Measurements from ENCODE around the gene KHK.
A peak's percentile ranks its signal among the peaks of the same experiment; 100 is the strongest.

Gene KHK

DNA sequence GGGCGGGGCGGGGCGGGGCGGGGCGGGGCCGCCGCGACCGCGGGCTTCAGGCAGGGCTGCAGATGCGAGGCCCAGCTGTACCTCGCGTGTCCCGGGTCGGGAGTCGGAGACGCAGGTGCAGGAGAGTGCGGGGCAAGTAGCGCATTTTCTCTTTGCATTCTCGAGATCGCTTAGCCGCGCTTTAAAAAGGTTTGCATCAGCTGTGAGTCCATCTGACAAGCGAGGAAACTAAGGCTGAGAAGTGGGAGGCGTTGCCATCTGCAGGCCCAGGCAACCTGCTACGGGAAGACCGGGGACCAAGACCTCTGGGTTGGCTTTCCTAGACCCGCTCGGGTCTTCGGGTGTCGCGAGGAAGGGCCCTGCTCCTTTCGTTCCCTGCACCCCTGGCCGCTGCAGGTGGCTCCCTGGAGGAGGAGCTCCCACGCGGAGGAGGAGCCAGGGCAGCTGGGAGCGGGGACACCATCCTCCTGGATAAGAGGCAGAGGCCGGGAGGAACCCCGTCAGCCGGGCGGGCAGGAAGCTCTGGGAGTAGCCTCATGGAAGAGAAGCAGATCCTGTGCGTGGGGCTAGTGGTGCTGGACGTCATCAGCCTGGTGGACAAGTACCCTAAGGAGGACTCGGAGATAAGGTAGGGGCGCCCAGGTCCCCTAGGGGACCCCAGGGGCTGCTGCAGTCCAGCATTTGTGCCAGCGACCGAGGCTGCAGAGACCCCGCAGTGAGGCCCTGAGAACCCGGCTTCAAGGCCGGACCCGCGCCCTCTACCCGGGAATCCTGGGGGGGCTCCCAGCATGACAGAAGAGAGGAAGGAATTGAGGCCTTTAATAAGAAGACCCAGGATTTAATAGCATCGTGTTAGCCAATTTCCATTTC, at the start of gene KHK:
TSS of gene KHK (plus strand) at position 49 of the 870 bp plus-strand sequence. CDS start at position 537, 488 bp downstream.
- peak; percentile 17 for DNase-seq

DNA sequence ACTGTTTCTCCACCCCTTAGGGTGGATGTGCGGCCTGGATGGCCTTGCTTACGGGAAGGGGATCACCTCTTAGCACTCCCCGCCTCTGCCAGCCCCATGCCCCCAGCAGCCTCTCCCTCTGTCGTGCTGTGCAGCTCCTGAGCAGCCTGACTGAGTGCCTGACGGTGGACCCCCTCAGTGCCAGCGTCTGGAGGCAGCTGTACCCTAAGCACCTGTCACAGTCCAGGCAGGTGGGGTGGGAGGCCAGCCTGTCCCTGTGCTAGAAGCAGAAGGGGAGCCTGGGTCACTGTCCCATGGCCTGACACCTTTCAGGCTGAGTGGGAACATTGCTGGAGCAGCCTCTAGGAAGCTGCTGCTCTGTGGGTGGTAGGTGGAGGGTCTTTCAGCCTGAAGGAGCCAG, 48.6 kb upstream of the KHK start:
- no peak for DNase-seq

DNA sequence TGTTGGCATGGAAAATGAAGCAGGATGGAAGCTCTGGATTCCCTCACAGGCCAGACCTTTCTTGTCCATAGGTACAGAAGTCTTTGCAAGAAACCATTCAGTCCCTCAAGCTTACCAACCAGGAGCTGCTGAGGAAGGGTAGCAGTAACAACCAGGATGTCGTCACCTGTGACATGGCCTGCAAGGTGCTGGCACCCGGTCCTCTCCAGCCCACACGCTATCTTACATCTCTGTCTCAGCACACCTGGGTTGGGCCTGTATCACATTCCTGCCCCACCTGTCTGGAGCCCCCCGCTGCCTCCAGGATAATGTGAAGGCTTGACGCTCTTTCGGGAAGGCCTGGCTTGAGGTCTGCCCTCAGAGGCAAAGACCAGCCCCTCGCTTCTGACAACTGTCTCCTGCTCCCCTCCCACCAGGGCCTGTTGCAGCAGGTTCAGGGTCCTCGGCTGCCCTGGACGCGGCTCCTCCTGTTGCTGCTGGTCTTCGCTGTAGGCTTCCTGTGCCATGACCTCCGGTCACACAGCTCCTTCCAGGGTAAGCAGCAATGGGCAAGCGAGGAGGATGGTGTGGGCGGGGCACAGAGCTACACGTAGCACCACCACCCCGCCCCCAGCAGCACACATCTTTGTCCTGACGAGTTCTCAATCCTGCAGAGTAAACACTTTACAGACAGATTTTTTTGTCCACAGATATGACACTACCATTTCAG, 47.8 kb upstream of the KHK start:
- no peak for DNase-seq

DNA sequence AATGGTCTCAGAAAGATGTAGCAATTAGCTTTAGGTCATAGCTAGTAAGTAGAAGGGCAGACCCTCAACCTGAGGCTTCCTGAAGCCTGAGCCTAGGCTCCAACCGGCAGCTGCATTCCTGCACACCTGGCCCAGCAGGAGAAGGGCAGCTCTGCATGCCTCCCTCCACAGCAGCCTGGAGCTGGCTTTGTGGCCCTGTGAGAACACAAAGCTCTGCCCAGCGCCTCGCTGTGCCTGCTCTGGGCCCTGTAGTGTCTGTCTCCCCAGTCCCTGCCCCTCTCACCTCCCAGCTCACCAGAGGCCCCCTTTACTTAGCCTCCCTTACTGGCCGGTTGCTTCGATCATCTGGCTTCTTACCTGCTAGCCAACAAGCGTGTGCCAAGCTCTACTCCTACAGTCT, 47.1 kb upstream of the KHK start:
- DNase-seq, result no peak

DNA sequence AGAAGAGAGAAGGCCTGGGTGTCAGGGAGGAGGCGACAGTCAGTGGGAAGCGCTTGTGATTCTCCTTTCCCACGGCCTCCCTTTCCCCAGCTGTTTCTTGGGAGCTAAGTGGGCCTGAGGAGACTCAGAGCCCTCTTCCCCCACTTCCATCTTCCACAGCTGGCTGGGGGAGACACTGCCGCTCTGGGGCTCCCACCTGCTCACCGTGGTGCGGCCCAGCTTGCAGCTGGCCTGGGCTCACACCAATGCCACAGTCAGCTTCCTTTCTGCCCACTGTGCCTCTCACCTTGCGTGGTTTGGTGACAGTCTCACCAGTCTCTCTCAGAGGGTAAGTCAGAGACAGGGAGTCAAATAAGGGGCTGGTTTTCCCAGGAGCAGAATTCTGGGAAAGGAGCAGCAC, 46.7 kb upstream of the KHK start:
- no peak for DNase-seq

DNA sequence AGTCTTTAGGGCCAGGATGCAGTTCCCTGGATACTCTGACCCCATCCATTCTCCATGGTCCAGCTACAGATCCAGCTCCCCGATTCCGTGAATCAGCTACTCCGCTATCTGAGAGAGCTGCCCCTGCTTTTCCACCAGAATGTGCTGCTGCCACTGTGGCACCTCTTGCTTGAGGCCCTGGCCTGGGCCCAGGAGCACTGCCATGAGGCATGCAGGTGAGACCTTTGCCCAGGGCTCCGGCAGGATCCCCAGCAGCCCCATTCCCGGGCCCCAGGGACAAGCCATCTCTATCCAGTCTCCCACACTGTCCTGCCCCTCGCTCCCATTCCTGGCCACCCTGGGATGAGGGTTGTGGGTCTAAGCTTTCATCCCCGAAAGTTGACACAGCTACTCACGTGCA, 46.3 kb upstream of the KHK start:
- DNase-seq, result no peak

DNA sequence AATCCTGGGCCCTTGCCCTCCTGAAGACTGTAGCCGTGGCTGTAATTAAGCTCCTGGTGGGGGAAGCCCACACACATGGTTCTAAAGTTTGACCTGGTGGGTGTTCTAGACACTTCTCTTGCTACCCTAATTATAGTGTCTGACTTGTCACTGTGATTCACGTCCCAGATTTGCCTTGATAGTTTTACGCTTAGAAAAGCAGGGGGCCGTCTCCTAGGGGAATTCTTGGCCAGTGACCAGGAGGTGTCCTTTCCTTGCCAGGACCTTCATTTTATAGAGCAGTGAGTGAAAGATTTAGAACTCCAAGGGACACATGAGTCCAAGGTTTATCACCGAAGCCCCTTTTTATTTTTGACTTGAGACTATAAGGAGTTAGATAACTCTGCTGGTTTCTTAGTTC, 44.8 kb upstream of the KHK start:
- DNase-seq, result no peak

DNA sequence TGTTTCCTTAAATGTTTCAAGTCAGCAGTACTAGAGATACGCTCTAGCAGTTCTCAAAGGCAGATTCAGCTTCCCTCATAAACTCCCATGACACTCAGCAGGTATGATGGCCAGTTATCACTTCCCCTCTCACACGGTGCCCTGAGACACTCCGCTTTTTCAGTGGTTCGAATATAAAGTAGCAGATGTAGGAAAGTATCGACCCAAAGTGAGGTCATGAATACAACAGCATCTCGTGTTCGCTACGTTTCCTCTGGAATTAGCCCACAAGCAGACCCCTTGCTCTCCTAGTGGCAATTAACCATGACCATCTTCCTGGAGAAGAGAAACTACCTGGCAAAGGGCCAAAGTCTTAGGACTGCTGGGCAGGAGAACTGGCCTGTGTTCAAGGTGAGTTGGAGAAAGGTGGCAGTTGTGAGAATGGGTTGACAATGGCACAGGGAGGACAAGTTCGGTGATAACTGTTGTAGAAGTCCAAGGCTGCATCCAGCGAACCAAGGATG, 44.4 kb upstream of the KHK start:
- no peak for DNase-seq

DNA sequence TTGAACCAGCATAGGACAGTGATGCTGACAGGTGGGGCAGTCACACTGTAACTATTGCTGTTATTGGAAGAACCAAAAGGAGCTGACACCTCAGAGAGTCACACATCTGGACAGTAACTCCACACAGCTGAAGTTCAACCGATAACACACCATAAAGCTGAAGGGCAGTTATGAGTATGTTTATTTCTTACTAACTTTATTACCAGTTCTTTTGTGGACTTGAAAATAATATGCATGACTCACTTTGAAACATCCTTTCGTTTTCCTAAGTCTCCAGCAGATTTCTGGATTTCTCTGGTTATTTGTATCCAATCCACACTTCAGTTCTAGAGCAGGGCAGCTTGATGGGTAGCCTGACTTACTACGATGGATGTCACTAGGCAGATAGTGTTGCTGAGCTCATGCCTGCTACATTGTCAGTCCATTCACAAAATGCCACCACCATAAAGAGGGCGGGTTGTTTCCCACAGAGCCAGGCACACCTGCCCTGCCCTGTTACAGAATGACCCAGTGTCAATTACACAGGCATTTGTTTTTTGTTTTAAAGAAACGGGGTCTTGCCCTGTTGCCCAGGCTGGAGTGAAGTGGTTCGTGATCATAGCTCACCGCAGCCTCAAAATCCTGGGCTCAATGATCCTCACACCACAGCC, 43.5 kb upstream of the KHK start:
- DNase-seq, result no peak

DNA sequence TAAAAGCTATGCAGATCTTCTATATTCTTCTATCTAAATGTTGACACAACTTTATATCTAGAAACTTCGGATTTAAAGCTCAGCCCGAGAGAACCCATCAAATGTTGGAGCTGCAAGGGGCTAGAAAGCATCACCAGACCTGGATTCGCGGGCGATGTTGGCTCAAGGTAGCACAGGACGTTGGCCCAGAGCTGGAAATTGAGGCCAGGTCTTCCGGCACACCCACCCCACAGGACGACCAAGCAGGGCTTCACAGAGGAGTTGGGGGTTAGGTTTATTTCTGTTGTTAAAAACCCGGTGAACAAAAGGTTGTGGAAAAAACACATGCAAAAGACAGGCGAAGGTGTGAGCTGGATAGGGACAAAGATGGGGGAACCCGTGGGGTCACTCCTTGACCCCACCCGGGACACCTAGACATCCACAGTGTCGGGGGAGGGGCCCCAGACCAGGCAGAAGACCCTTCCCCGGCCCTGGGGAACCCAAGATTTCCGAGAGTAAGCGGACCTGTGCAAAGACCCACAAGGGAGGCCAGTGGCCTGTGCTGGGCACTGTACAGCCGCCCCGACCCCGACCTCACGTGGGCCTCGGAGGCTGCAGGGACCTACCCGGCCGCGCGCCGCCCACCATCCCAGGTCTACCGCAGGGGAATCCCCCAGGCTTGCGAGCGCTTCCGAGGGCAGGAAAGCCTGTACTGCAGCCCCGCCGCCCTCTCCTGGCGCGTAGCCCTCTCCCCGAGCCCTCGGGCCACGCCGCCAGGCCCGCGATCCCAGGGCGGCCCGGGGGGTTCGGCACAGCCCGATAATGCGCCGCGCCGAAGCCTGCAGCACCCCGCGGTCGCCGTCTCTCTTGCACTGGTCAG, 36.9 kb upstream of the KHK start:
- DNase-seq, result peak; percentile 70

DNA sequence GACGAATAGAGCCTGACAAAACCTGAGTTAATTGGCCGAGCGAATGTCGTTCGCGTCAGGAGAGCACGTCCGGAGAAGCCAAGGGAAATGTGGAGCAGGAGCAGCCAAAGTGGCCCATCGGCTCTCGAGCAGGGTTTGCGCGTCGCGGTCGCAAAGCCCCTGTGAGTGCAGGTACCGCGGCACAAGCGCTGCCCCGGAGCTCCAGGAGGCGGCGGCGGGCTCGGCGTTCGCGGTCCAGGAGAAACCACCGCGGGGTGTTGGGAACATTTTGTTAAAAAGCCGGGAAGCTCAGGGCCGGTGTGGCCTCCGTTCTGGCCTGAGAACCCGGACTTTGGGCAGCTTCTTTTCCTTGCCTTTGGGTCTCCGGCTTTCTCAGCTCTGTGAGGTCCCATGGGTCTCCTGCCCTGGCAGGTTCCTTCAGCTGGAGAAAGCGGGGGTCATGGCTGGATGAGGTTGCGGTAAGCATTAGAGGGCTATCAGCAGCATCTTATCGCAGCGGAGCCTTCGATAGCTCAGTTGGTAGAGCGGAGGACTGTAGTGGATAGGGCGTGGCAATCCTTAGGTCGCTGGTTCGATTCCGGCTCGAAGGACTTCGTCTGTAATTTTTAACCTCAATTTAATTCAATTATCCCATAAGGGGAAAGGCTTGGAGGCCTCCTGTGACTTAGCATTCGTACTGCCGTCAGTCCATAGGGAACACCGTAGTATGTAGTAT, 36.1 kb upstream of the KHK start:
- DNase-seq, result peak; percentile 95

DNA sequence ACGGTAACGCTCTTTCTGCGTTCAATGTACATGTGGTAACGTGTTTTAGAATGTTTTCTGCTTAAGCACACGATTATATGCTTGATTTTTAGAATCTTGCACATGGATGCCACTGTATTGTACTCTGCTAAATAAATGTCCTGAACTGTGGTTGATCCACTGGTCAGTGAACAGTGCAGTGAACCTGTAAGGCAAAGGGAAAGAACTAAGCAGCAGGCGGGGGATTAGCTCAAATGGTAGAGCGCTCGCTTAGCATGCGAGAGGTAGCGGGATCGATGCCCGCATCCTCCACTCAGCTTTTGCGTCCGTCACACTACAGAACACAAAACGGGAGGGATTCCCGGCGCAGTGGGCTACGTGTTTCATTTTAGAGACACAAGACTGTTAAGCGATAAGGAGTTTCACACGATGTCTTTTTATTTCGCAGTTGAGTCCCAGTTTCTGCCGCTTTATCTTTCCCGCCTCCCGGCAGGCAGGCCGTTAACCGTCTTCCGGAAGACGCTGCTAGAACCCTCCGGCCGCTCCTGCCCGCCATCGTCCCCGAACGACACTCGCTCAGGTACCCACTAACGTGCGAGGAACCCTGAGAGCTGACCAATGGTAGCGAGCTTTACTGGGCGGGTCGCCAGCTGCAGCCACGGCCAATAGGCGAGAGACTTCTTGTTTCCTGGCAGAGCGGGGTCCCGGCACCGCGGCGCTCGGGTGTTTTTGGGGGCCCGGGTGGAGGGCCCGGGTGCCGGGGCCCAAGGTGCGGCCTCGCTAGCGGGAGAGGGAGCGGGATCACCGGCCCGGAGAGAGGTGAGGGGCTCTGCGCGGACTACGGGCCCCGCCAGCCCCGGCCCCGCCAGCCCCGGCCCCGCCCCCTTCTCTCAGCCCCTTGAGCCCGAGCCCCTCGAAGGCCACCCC, 35.3 kb upstream of the KHK start, which contains the start of gene AGBL5:
TSS of gene AGBL5 (plus strand) at position 673 of the 906 bp plus-strand sequence. CDS start 1,291 bp downstream, outside the sequence.
- peak; percentile 98 for DNase-seq

DNA sequence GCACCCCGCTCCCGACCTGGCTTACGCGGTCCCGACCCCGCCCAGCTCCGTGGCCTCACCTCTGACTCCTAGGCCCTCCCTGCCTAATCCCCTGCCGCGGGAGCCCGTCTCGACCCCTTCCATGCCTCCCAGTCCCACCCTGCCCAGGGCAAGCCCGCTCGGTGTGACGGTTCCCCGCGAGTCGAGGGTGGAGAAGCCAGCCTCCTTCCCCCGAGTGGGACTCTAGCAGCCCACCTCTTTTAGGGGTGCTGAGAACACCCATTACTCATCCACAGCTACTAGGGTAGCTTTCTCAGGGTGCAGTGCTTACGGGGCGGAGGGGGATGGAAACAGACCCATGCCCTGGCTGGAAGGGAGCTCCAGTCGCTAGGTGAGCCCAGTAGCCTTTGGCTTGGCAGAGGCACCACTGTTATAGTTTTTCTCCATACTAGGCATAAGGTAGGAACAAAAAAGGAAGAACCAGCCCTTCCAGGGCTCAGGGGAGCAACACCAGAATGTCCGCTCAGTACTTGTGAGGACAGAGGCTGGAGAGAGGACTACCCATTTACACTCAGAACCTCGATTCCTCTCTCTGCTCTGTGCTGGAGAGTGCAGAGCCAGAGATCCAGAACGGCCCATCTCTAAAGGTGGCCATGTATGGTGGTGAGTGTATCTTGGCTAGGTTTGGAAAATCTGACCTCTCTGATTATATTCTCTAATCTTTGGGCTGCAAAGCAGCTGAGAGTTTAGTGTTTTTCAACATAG, 34.5 kb upstream of the KHK start:
- no peak for DNase-seq

DNA sequence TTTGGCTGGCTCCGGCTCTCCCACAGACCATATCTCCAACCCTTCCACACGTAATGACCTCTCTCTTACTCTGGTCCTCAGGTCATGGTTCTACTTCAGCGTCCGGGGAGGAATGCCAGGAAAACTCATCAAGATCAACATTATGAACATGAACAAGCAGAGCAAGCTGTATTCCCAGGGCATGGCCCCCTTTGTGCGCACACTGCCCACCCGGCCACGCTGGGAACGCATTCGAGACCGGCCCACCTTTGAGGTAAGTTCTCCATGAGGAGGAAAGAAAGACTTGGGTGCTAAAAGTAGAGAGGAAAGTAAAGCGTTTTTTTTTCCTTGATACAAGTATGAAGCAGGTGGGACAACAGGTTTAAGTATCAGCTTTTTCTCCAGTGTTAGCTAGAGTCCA, 33.3 kb upstream of the KHK start:
- no peak for DNase-seq

DNA sequence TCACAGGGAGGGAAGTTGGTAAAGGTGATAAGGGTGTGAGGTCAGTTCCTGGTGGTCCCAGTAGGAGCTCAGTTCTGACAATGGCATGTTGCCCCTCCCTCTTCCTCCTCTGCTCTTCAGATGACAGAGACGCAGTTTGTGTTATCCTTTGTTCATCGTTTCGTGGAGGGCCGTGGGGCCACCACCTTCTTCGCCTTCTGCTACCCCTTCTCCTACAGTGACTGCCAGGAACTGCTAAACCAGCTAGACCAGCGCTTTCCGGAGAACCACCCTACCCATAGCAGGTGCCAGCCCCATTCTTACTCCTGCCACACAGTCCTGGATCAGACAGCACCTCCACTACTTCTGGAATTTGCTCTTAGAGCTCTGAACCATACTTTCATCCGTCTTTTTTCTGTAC, 32.8 kb upstream of the KHK start:
- DNase-seq, result no peak

DNA sequence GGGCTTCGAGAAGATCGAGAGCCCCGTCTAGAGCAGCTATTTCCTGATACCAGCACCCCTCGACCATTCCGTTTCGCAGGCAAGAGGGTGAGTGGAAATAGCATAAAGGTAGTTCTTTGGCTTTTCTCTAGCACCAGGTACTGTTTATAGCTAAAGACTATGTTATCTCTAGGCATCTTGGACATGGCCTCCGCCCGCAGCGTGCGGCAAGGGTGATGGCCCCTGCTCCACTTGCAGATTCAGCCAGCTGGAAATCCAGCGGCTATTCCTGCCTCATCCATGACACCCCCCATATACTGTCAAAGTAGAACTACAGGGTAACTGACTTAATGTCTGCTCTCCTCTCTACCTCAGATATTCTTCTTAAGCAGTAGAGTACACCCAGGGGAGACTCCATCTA, 31.9 kb upstream of the KHK start:
- no peak for DNase-seq

DNA sequence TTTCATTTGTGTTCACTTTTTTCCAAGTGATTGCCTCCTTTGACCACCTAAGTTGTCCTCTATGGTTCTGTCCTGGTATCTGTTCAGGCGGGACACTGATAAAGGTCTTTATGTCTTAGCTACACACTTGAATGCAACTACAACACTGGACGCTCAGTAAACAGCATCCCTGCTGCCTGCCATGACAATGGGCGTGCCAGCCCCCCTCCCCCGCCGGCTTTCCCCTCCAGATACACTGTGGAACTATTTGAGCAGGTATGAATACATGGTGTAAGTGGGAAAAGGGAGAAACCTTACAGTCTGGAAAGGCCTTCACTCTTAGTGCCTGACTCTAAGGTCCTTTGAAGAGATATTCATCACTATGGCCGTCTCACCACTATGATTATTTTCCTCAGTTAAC, 29.4 kb upstream of the KHK start:
- no peak for DNase-seq

DNA sequence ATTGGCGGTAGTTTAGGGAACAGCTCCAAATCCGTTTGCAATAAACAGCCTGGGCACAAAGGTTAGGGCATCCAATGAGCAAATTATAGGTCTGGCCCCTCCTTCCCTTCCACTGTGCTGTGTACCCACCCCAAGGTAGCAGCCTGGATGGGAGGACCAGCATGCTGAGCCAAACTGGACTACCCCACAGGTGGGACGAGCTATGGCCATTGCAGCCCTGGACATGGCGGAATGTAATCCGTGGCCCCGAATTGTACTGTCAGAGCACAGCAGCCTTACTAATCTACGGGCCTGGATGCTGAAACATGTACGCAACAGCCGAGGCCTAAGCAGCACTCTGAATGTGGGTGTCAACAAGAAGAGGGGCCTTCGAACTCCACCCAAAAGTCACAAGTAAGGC, 28.4 kb upstream of the KHK start:
- no peak for DNase-seq

DNA sequence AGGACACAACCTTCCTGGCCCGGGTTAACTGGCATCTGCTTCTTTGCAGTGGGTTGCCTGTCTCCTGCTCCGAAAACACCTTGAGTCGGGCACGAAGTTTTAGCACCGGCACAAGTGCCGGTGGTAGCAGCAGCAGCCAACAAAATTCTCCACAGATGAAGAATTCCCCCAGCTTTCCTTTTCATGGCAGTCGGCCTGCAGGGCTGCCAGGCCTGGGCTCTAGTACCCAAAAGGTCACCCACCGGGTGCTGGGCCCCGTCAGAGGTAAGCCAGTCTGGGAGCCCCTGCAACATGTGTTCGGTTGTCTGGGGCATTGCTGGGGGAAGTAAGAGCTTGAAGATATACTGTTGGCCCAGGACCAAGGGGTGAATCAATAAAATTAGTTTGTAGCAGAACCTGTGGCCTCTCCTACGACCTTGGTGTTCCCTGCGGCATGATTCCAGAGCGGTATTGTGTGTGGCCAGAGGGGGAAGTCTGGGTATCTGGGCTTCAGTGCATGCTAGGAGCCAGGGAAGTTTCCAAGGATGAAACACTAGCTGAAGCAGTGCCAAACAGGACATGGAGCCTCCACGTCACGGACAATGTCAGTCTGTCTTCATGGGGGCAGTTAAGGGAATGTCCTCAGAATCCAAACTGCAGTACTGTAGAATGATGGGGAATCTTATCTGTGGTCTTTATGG, 27.3 kb upstream of the KHK start:
- no peak for DNase-seq
